ENCODE results near the gene RIOX2.
"Not testable (repeated sequence)": the region's sequence is repeated elsewhere in the genome, so short reads cannot be mapped to it uniquely, and the experiment has no call there.

RIOX2 gene

GRCh38 chr3:97911459-97911858 is 60.8 kb downstream of the RIOX2 start:
- no peak for DNase-seq (ENCODE audit: low spot score)

- no peak for DNase-seq (ENCODE audit: low spot score)
These were observed 61.3 kb downstream of the RIOX2 start for GRCh38 chr3:97910931-97911351.

- not testable (repeated sequence) for DNase-seq (ENCODE audit: low spot score)
These were observed 61.9 kb downstream of the RIOX2 start for GRCh38 chr3:97910236-97910831.

- not testable (repeated sequence) for DNase-seq (ENCODE audit: low spot score)
These were observed 62.4 kb downstream of the RIOX2 start for GRCh38 chr3:97909830-97910229.

GRCh38 chr3:97901313-97902248 is 70.7 kb downstream of the RIOX2 start:
- no peak for DNase-seq (ENCODE audit: low spot score)

GRCh38 chr3:97899331-97899730 is 72.9 kb downstream of the RIOX2 start:
- DNase-seq (ENCODE audit: low spot score) = no peak

- no peak for DNase-seq (ENCODE audit: low spot score)
These were observed 75.7 kb downstream of the RIOX2 start for GRCh38 chr3:97896547-97896946.

GRCh38 chr3:97896129-97896528 is 76.1 kb downstream of the RIOX2 start:
- no peak for DNase-seq (ENCODE audit: low spot score)

GRCh38 chr3:97895216-97895615 is 77.0 kb downstream of the RIOX2 start:
- DNase-seq (ENCODE audit: low spot score) = no peak

GRCh38 chr3:97892852-97893251 is 79.4 kb downstream of the RIOX2 start:
- no peak for DNase-seq (ENCODE audit: low spot score)
